Astrocyte of the spinal cord (primary cell): ENCODE measurements around the gene GRIN3B.
A peak's percentile ranks its signal among the peaks of the same experiment; 100 is the strongest.
"Not testable (repeated sequence)": the region's sequence is repeated elsewhere in the genome, so short reads cannot be mapped to it uniquely, and the experiment has no call there.

Source experiments
- DNase-seq: peaks from one replicate; pipeline ENCODE4 v3.0.0; 2011; ENCODE audit warnings: low read depth, low spot score
- H3K4me3 ChIP-seq: 2 replicates; pipeline ENCODE4 v1.5.1; 2011; ENCODE audit warnings: low read depth, mild to moderate bottlenecking, low read length, moderate library complexity
- in situ Hi-C: cut with HindIII; loops from 2 replicates; pipeline ENCODE4 v1.10.0; 2017; ENCODE audit warnings: low sequenced_read_pairs
- TF ChIP-seq, protein P1 (sequence below): IDR thresholded peaks from 2 replicates; pipeline ENCODE4 v1.5.1; 2012; ENCODE audit warnings: low read depth, mild to moderate bottlenecking, low read length, inconsistent platforms

The GRIN3B gene

DNA sequence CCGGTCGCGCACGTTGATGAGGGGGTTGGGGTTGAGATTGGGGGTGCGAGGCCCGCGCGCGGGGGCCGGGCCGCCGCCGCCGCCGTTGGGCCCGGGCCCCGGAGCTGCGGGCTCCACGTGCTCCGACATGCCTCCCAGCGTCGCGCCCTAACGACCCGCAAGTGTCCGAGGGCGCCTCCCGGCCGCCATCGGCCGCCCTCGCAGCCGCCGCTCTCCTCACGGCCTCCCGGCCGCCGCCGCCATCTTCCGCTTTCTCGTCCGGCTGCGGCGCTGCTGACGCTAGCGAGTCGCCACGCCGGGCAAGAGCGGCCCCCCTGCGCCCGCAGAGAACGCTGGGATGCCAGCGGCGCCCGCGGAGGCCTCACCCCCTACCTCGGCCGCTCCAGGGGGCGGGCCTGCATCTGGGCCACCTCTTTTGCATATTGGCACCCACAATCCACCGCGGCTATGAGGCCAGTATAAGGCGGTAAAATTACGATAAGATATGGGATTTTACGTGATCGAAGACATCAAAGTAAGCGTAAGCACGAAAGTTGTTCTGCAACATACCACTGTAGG lies 20.7 kb downstream of the GRIN3B start, which contains the start of gene TMEM259:
Gene TMEM259, minus strand, starts transcription at position 256 of the 558 bp plus-strand sequence. Its CDS starts 127 bp downstream, at position 129.
- H3K4me3 ChIP-seq: peak within 1 kb of the TSS; percentile 95
- TF ChIP-seq, protein P1, sequence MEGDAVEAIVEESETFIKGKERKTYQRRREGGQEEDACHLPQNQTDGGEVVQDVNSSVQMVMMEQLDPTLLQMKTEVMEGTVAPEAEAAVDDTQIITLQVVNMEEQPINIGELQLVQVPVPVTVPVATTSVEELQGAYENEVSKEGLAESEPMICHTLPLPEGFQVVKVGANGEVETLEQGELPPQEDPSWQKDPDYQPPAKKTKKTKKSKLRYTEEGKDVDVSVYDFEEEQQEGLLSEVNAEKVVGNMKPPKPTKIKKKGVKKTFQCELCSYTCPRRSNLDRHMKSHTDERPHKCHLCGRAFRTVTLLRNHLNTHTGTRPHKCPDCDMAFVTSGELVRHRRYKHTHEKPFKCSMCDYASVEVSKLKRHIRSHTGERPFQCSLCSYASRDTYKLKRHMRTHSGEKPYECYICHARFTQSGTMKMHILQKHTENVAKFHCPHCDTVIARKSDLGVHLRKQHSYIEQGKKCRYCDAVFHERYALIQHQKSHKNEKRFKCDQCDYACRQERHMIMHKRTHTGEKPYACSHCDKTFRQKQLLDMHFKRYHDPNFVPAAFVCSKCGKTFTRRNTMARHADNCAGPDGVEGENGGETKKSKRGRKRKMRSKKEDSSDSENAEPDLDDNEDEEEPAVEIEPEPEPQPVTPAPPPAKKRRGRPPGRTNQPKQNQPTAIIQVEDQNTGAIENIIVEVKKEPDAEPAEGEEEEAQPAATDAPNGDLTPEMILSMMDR: no peak
- in situ Hi-C loops: no loop called here
- peak; percentile 98 for DNase-seq

DNA sequence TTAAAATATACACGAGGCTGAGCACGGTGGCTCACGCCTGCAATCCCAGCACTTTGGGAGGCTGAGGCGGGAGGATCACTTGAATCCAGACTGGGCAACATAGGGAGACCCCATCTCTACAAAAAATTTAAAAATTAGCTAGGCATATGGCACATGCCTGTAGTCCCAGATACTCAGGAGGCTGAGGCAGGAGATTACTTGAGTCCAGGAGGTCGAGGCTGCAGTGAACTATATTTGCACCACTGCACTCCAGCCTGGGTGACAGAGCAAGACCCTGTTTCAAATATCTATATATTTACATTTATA lies 23.6 kb downstream of the GRIN3B start:
- H3K4me3 ChIP-seq, in situ Hi-C loops, DNase-seq: not testable (repeated sequence)

GRCh38 chr19:1025080-1025479 lies 24.9 kb downstream of the GRIN3B start:
- H3K4me3 ChIP-seq, in situ Hi-C loops: not testable (repeated sequence)

GRCh38 chr19:1025960-1026782 lies 26.0 kb downstream of the GRIN3B start, which contains the start of gene CNN2:
Gene CNN2 (plus strand): TSS chr19:1026608. CDS start chr19:1026662, 54 bp downstream.
- peak within 1 kb of the TSS; percentile 100 for H3K4me3 ChIP-seq
- TF ChIP-seq, protein P1: no peak
- in situ Hi-C loops: no loop called here
- DNase-seq: peak; percentile 84

More at GRCh38 chr19:1025080-1025479, 24.9 kb downstream of the GRIN3B start:
- not testable (repeated sequence) for DNase-seq

DNA sequence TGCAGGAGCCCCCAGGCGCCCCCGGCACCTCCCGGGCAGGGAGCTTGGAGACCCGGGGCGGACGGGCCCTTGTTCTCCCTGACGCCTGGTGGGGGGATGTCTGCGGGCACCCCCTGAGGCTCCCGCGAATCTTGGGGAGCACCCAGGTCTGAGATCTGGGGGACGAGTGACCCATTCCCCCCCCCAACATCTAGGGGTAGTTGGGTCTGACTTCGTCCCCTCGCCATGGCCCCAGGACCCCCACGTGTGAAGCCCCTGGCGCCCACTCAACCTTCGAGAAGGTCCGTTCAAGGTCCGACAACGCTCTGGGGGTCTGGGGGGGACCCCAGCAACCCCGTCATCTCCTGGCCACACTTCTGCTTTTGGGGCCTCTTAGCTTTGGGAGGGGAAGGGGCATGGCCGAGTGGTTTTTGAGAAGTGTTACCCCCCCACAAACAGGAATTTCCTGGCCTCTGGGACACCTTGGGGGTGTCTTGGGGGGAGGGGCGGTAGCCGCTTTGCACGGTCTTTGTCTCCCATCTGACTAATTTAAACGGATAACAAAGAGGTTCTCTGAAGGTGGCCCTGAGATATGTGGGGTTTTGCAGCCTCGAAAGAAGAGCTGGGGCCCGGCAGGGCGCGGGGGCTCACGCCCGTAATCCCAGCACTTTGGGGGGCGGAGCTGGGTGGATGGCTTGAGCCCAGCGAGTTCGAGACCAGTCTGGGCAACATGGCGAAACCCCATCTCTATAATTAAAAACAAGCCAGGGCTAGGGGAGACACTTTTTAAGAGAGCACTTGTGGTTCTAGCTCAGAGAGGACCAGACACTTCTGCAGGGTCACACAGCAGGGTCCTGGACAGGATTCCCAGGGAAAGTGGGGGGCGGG lies 26.8 kb downstream of the GRIN3B start:
- DNase-seq: no peak
- TF ChIP-seq, protein P1: no peak
- in situ Hi-C loops: no loop called here
- peak overlapping the region; percentile 100 for H3K4me3 ChIP-seq

DNA sequence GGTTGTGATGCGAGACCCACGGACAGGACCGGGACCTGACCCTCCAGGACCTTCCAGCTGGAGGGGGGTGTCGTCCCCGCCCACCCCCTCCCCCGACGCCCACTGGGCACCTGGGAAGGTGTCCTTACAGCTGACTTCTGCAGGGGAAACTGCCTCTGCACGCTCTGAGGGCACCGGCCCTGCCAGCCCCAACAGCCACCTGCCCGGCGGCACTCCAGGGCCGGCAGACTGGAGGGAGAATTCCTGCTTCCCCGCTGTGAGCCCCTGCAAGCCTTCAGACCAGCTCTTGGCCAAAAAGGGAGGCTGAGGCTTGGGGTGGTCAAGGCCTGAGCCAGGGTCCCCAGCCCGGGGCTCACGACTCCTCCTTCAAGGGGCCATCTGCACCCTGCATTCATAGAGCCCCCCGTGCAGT lies 27.4 kb downstream of the GRIN3B start:
- in situ Hi-C loops: no loop called here
- DNase-seq: no peak

More for the DNA sequence above, 27.4 kb downstream of the GRIN3B start:
- TF ChIP-seq, protein P1: no peak
- H3K4me3 ChIP-seq: peak overlapping the region; percentile 100
